HepG2 (cell line): Measurements from ENCODE around the gene MCMBP. TPM values are rescaled to one million over a fixed set of nuclear protein-coding genes. Genes with fewer than 3 reads are reported as not detected.

Experiments used
- KMT2A ChIP-seq: sonication (generic); formaldehyde crosslinking; IDR thresholded peaks from 2 replicates; pipeline ENCODE4 v1.4.0; 2020; ENCODE audit warnings: missing genetic modification reagents
- MIXL1 ChIP-seq: IDR thresholded peaks from 2 replicates; pipeline ENCODE4 v1.6.1; 2016
- MTA3 ChIP-seq: sonication (generic); formaldehyde crosslinking; IDR thresholded peaks from 2 replicates; pipeline ENCODE4 v1.4.0; 2020; ENCODE audit warnings: missing genetic modification reagents
- SMAD1 ChIP-seq: sonication (generic); formaldehyde crosslinking; IDR thresholded peaks from 2 replicates; pipeline ENCODE4 v1.4.0; 2020; ENCODE audit warnings: missing genetic modification reagents, low read depth, mild to moderate bottlenecking, borderline replicate concordance
- SMARCC2 ChIP-seq: fragments of 450-650 bp; IDR thresholded peaks from 2 replicates; pipeline ENCODE4 v1.6.1; 2017; ENCODE audit warnings: antibody characterized with exemption, mild to moderate bottlenecking
- SNAPC2 ChIP-seq: sonication (generic); formaldehyde crosslinking; IDR thresholded peaks from 2 replicates; pipeline ENCODE4 v1.8.1; 2022; ENCODE audit warnings: mild to moderate bottlenecking, missing genetic modification reagents
- SNAPC4 ChIP-seq: sonication (generic); formaldehyde crosslinking; IDR thresholded peaks from 2 replicates; pipeline ENCODE4 v1.4.0; 2020; ENCODE audit warnings: mild to moderate bottlenecking, missing genetic modification reagents
- TCF12 ChIP-seq, 2 experiments: fragments of 450-650 bp in 1 of 2; sonication (generic) in 1 of 2; formaldehyde crosslinking in 1 of 2; IDR thresholded peaks; 2 replicates each; pipeline versions ENCODE4 v1.6.1 to v1.8.0; 2017 to 2022; ENCODE audit warnings: antibody characterized with exemption in 1 of 2, mild to moderate bottlenecking in 1 of 2, missing genetic modification reagents in 1 of 2, moderate library complexity in 1 of 2
- ZFP36L1 ChIP-seq: sonication (generic); formaldehyde crosslinking; IDR thresholded peaks from 2 replicates; pipeline ENCODE4 v1.8.0; 2022; ENCODE audit warnings: mild to moderate bottlenecking, missing genetic modification reagents, moderate library complexity
- ZNF142 ChIP-seq: sonication (generic); formaldehyde crosslinking; IDR thresholded peaks from 2 replicates; pipeline ENCODE4 v1.4.0; 2020; ENCODE audit warnings: missing genetic modification reagents
- ZNF589 ChIP-seq: sonication (generic); formaldehyde crosslinking; conservative IDR thresholded peaks from 2 replicates; pipeline ENCODE4 v1.8.0; 2022; ENCODE audit warnings: mild to moderate bottlenecking, moderate library complexity, missing genetic modification reagents
- ZNF883 ChIP-seq: sonication (generic); formaldehyde crosslinking; IDR thresholded peaks from 2 replicates; pipeline ENCODE4 v1.5.1; 2020; ENCODE audit warnings: mild to moderate bottlenecking, missing genetic modification reagents; ENCODE audit errors: not compliant biosample characterization
- polyA plus RNA-seq, 8 experiments: library from polyadenylated mRNA; depleted of rRNA in 3 of 8; stranded (reverse) in 7 of 8; unstranded in 1 of 8; fragments of >200 nt; fragmentation: Illumina TruSeq in 4 of 8; extraction: Trizol in 4 of 8; gene quantifications; 2 replicates each; pipeline versions ENCODE4 v1.2.1 to v1.2.3, GENCODE V29; 2011 to 2016; ENCODE audit warnings: low read depth in 4 of 8, missing spikeins in 1 of 8, mixed read lengths in 1 of 8; ENCODE audit not compliant: insufficient read depth in 1 of 8
- total RNA-seq, 5 experiments: library from RNA; depleted of rRNA; stranded (reverse); fragments of >200 nt; fragmentation: Illumina TruSeq; extraction: Trizol; gene quantifications; 2 replicates each; pipeline ENCODE4 v1.2.3, GENCODE V29; 2016; ENCODE audit warnings: low read depth in 1 of 5
- TF ChIP-seq, protein P1 (sequence below): sonication (generic); formaldehyde crosslinking; IDR thresholded peaks from 2 replicates; pipeline ENCODE4 v1.5.0; 2020; ENCODE audit warnings: missing genetic modification reagents, mild to moderate bottlenecking, borderline replicate concordance

The MCMBP gene
- total and polyA plus RNA-seq, 2 of the 13 experiments (the other 11 are each of a cell fraction or from before 2014, with no cell fraction given) = 35.7 to 62.4 TPM

GRCh38 chr10:119892188-119893065, 19.8 kb upstream of the MCMBP start, which contains the start of gene SEC23IP (continued):
- TF ChIP-seq, protein P1, sequence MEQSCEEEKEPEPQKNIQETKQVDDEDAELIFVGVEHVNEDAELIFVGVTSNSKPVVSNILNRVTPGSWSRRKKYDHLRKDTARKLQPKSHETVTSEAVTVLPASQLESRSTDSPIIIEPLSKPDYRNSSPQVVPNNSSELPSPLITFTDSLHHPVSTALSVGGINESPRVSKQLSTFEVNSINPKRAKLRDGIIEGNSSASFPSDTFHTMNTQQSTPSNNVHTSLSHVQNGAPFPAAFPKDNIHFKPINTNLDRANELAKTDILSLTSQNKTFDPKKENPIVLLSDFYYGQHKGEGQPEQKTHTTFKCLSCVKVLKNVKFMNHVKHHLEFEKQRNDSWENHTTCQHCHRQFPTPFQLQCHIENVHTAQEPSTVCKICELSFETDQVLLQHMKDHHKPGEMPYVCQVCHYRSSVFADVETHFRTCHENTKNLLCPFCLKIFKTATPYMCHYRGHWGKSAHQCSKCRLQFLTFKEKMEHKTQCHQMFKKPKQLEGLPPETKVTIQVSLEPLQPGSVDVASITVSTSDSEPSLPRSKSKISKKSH (CRISPR knock-in tag) = peak; percentile 62
- peak; percentile 83 for TF ChIP-seq MIXL1 (CRISPR knock-in tag)
- no peak for TF ChIP-seq ZNF589
- peak; percentile 96 for TF ChIP-seq ZNF883
- TF ChIP-seq SMAD1 (CRISPR knock-in tag) = peak; percentile 92; the same call in 1 of the 2 replicates
- peak; percentile 87 for TF ChIP-seq KMT2A (CRISPR knock-in tag)
- TF ChIP-seq MTA3 (CRISPR knock-in tag) = no peak
- TF ChIP-seq ZNF142 (CRISPR knock-in tag) = peak; percentile 77; the same call in 1 of the 2 replicates
- no peak for TF ChIP-seq SMARCC2
- peak; percentile 54; the same call in 1 of the 2 replicates for TF ChIP-seq SNAPC2 (CRISPR knock-in tag)
- no peak for TF ChIP-seq TCF12 (IDR thresholded peaks at IDR 0.05)
- TF ChIP-seq TCF12 (CRISPR knock-in tag; IDR thresholded peaks at IDR 0.05) = no peak
- TF ChIP-seq ZFP36L1 (CRISPR knock-in tag) = peak; percentile 87
- 0 out of 2 replicates have a peak, but pooled peaks have one; percentile 31 for TF ChIP-seq SNAPC4
